ENCODE data around the gene KPNA4. TPM values are rescaled to one million over a fixed set of nuclear protein-coding genes. Genes with fewer than 3 reads are reported as not detected.

The KPNA4 gene
- total RNA-seq, 5 donors from 2014 or later (not counting 1 experiment from before 2014, with no cell fraction given), result 31.9 to 53.7 (median 43.4) TPM

DNA sequence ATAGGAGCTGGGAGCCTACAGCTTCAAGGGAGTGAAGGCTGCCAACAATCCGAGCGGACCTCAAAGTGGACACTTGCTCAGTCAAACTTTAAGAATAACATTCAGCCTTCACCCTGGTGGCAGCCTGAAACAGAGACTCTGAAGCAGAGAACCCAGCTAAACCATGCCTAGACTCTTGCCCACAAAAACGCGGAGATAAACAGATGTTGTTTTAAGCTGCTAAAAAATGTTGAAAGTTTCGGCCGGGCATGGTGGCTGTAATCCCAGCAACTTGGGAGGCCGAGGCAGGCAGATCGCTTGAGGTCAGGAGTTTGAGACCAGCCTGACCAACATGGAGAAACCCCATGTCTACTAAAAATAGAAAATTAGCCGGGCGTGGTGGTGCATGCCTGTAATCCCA, 86.0 kb downstream of the KPNA4 start:
- no peak overlapping the region for H3K4me3 Mint-ChIP-seq
- no peaks in the 10 kb centered on the region for H3K9me3 ChIP-seq
- no peak overlapping the region for H3K27ac ChIP-seq (ENCODE audit: low read length)
- H3K36me3 ChIP-seq (ENCODE audit: control insufficient read depth in 2 of 2, extremely low read depth in 1 of 2, insufficient read depth in 1 of 2, low read length in 1 of 2), result no peaks in the 10 kb centered on the region
- ChIA-PET CTCF (no interaction called here), POLR2A (no interaction called here)
- ATAC-seq (replicated peaks in 1 of 4) (no peak), DNase-seq (no peak)
- H3K9me3 Mint-ChIP-seq, result no peaks in the 10 kb centered on the region
- H3K27ac Mint-ChIP-seq, result no peak overlapping the region
- H3K4me1 ChIP-seq (ENCODE audit: control insufficient read depth in 1 of 2, extremely low read depth in 1 of 2, insufficient read depth in 2 of 2, low read length in 2 of 2), result no peaks in the 10 kb centered on the region
- H3K4me1 Mint-ChIP-seq, result no peaks in the 10 kb centered on the region
- H3K27me3 Mint-ChIP-seq, result peaks cover 5% of the 10 kb centered on the region in 2 donors
- 93% methylated on average over 3 of the region's 10 CpGs for WGBS (ENCODE audit: insufficient coverage)
- H3K27me3 ChIP-seq (replicated peaks in 1 of 2; ENCODE audit: control insufficient read depth in 2 of 2, extremely low read depth in 1 of 2, insufficient read depth in 2 of 2, low read length in 1 of 2), result peaks cover 0 to 23% of the 10 kb centered on the region in 2 experiments
- no peaks in the 10 kb centered on the region for H3K36me3 Mint-ChIP-seq
- H3K4me3 ChIP-seq (ENCODE audit: control insufficient read depth in 1 of 2, extremely low read depth in 1 of 2, low read length in 1 of 2), result no peak overlapping the region

DNA sequence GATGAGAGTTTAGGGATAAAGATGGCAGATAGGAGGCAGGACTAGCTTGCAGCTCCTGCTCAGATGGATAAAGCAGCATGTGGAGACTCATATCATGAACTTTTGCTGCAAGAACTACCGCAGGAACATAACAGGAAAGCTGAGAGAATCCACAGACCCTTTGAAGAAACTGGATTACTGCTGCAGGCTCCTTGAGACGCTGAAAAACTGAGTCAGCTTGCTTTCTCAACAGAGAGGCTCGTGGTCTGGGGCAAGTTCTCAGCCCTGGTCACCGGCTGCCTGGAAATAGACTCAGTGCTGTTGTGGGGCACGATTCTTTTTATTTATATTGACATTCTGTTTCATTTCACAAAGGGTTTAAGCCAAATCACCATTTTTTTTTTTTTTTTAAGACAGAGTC, 87.0 kb downstream of the KPNA4 start:
- Mint-ChIP-seq H3K4me3 (no peak overlapping the region), H3K4me1 (no peaks in the 10 kb centered on the region), H3K27ac (no peak overlapping the region), H3K36me3 (no peaks in the 10 kb centered on the region), H3K27me3 (peaks cover 5% of the 10 kb centered on the region in 2 donors), H3K9me3 (no peaks in the 10 kb centered on the region)
- peaks cover 0 to 20% of the 10 kb centered on the region in 2 experiments for H3K27me3 ChIP-seq (replicated peaks in 1 of 2; ENCODE audit: control insufficient read depth in 2 of 2, extremely low read depth in 1 of 2, insufficient read depth in 2 of 2, low read length in 1 of 2)
- ATAC-seq (replicated peaks in 1 of 4), result no peak
- H3K4me3 ChIP-seq (ENCODE audit: control insufficient read depth in 1 of 2, extremely low read depth in 1 of 2, low read length in 1 of 2), result no peak overlapping the region
- ChIA-PET CTCF (no interaction called here), POLR2A (interaction anchor here in 1 of 2 donors (0.6 kb wide), 1 partner anchor 42 kb away, joined by 4 read pairs; no protein-coding TSS in a partner anchor)
- no peak for DNase-seq
- no peaks in the 10 kb centered on the region for H3K36me3 ChIP-seq (ENCODE audit: control insufficient read depth in 2 of 2, extremely low read depth in 1 of 2, insufficient read depth in 1 of 2, low read length in 1 of 2)
- H3K9me3 ChIP-seq, result no peaks in the 10 kb centered on the region
- H3K27ac ChIP-seq (ENCODE audit: low read length), result no peak overlapping the region
- H3K4me1 ChIP-seq (ENCODE audit: control insufficient read depth in 1 of 2, extremely low read depth in 1 of 2, insufficient read depth in 2 of 2, low read length in 2 of 2), result no peaks in the 10 kb centered on the region
- WGBS (ENCODE audit: insufficient coverage), result 70% methylated on average over 4 of the region's 5 CpGs

DNA sequence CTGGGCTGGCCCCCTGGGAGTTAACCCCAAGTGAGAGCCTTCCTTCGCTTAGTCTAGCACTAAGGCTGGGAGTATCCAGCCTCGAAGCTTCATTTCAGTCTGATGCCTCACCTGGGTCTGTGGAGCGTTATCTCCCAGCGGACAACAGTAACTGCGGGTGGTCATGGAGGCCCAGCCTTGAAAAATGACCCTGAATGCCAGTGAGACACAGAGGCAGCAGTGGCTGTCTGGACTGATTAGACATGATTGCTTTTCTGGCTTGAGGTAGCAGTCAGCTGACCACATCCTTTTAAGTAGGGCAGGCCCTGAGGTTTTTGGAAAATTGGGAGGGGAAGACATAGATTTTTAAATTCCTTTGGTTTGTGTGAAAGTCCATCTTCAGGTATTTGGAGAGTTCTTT, 87.6 kb downstream of the KPNA4 start:
- 95% methylated on average over 5 of the region's 5 CpGs for WGBS (ENCODE audit: insufficient coverage)
- no peak for DNase-seq
- Mint-ChIP-seq H3K27ac (no peak overlapping the region), H3K4me3 (no peak overlapping the region), H3K27me3 (peaks cover 2 to 5% of the 10 kb centered on the region in 2 donors), H3K36me3 (no peaks in the 10 kb centered on the region), H3K4me1 (no peaks in the 10 kb centered on the region), H3K9me3 (no peaks in the 10 kb centered on the region)
- Histone ChIP-seq H3K36me3 (ENCODE audit: control insufficient read depth in 2 of 2, extremely low read depth in 1 of 2, insufficient read depth in 1 of 2, low read length in 1 of 2) (no peaks in the 10 kb centered on the region), H3K9me3 (no peaks in the 10 kb centered on the region), H3K4me3 (ENCODE audit: control insufficient read depth in 1 of 2, extremely low read depth in 1 of 2, low read length in 1 of 2) (no peak overlapping the region), H3K4me1 (ENCODE audit: control insufficient read depth in 1 of 2, extremely low read depth in 1 of 2, insufficient read depth in 2 of 2, low read length in 2 of 2) (no peaks in the 10 kb centered on the region), H3K27me3 (replicated peaks in 1 of 2; ENCODE audit: control insufficient read depth in 2 of 2, extremely low read depth in 1 of 2, insufficient read depth in 2 of 2, low read length in 1 of 2) (peaks cover 0 to 20% of the 10 kb centered on the region in 2 experiments), H3K27ac (ENCODE audit: low read length) (no peak overlapping the region)
- ATAC-seq (replicated peaks in 1 of 4), result no peak
- CTCF ChIA-PET, result no interaction called here
- POLR2A ChIA-PET, result no interaction called here

DNA sequence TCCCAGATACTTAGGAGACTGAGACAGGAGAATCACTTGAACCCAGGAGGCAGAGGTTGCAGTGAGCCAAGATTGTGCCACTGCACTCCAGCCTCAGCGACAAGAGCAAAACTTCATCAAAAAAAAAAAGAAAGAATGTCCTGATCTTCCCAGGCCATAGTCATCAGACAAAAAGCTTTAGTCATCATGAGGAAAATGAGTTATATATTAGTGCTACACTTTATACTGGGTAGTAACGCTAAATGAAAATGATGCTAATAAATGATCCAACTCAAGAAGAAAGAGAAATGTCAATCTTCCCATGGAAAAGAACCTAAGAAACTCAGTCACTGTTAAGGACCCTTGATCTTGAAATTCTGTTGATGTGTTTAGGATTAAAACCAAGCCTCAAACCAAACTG, 89.5 kb downstream of the KPNA4 start:
- H3K36me3 Mint-ChIP-seq, result no peaks in the 10 kb centered on the region
- no peaks in the 10 kb centered on the region for H3K4me1 Mint-ChIP-seq
- DNase-seq, result no peak
- no peak overlapping the region for H3K27ac Mint-ChIP-seq
- WGBS (ENCODE audit: insufficient coverage), result no CpG with 5 or more reads among the region's 2 CpGs
- POLR2A ChIA-PET, result no interaction called here
- Histone ChIP-seq H3K27ac (ENCODE audit: low read length) (no peak overlapping the region), H3K27me3 (replicated peaks in 1 of 2; ENCODE audit: control insufficient read depth in 2 of 2, extremely low read depth in 1 of 2, insufficient read depth in 2 of 2, low read length in 1 of 2) (peaks cover 0 to 18% of the 10 kb centered on the region in 2 experiments), H3K4me3 (ENCODE audit: control insufficient read depth in 1 of 2, extremely low read depth in 1 of 2, low read length in 1 of 2) (no peak overlapping the region), H3K9me3 (no peaks in the 10 kb centered on the region), H3K4me1 (ENCODE audit: control insufficient read depth in 1 of 2, extremely low read depth in 1 of 2, insufficient read depth in 2 of 2, low read length in 2 of 2) (no peaks in the 10 kb centered on the region), H3K36me3 (ENCODE audit: control insufficient read depth in 2 of 2, extremely low read depth in 1 of 2, insufficient read depth in 1 of 2, low read length in 1 of 2) (no peaks in the 10 kb centered on the region)
- ATAC-seq (replicated peaks in 1 of 4), result no peak
- CTCF ChIA-PET, result no interaction called here
- H3K27me3 Mint-ChIP-seq, result peaks cover 3 to 5% of the 10 kb centered on the region in 2 donors
- peaks cover 5 to 6% (median 5%) of the 10 kb centered on the region in 3 donors for H3K9me3 Mint-ChIP-seq
- no peak overlapping the region for H3K4me3 Mint-ChIP-seq

DNA sequence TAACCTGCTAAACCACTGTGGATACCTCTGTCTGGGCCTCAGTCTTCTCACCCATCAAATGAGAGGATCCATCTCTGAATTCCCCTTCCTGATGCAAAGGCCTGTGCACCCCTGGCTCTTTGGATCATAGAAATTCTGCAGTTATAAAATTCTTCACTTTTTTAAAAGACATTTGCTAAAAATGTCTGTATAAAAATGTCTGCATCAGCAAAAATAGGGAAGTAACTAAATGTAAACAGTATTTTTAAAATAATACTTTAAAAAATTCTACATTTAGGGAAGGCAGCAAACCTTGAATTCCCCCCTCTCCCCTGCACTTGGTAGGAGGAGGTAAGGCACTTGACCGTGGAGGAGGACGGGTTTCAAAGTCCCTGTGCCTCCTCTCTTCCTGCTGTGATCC, 90.2 kb downstream of the KPNA4 start:
- ATAC-seq (replicated peaks in 1 of 4), result no peak
- Histone ChIP-seq H3K27ac (ENCODE audit: low read length) (no peak overlapping the region), H3K27me3 (replicated peaks in 1 of 2; ENCODE audit: control insufficient read depth in 2 of 2, extremely low read depth in 1 of 2, insufficient read depth in 2 of 2, low read length in 1 of 2) (peaks cover 0 to 18% of the 10 kb centered on the region in 2 experiments), H3K36me3 (ENCODE audit: control insufficient read depth in 2 of 2, extremely low read depth in 1 of 2, insufficient read depth in 1 of 2, low read length in 1 of 2) (no peaks in the 10 kb centered on the region), H3K4me1 (ENCODE audit: control insufficient read depth in 1 of 2, extremely low read depth in 1 of 2, insufficient read depth in 2 of 2, low read length in 2 of 2) (no peaks in the 10 kb centered on the region), H3K9me3 (no peaks in the 10 kb centered on the region), H3K4me3 (ENCODE audit: control insufficient read depth in 1 of 2, extremely low read depth in 1 of 2, low read length in 1 of 2) (no peak overlapping the region)
- Mint-ChIP-seq H3K4me3 (no peak overlapping the region), H3K9me3 (peaks cover 5 to 10% (median 5%) of the 10 kb centered on the region in 3 donors), H3K27me3 (peaks cover 3 to 5% of the 10 kb centered on the region in 2 donors), H3K4me1 (no peaks in the 10 kb centered on the region), H3K36me3 (no peaks in the 10 kb centered on the region), H3K27ac (no peak overlapping the region)
- DNase-seq, result no peak
- POLR2A ChIA-PET, result interaction anchor here in 1 of 2 donors (0.5 kb wide), 1 partner anchor 54 kb away, joined by 3 read pairs; no protein-coding TSS in a partner anchor
- CTCF ChIA-PET, result no interaction called here
- WGBS (ENCODE audit: insufficient coverage), result no CpG with 5 or more reads among the region's 2 CpGs

DNA sequence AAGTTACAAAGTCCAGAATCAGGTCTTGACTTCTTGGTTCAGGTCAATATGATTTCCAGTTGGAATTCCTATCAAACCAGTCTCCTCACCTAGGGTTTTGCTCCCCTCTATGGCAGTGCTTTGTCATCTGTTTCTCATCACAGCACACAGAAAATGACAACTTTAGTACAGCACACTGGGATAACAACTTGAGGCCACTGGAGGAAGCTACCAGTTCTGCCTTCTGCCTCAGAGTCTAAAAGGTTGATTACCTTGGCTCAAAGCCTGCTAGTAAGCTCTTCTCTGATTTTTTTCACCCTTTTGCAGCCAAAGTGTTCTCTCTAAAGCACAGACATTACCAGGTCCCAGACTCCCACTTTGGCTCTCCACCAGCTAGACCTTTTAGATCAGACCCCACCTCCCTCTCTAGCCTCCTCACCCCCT, 90.9 kb downstream of the KPNA4 start:
- CTCF ChIA-PET, result interaction anchor here in 1 of 2 donors (0.5 kb wide), 1 partner anchor 13 kb away, joined by 3 read pairs; no protein-coding TSS in a partner anchor
- H3K9me3 Mint-ChIP-seq, result peaks cover 10 to 16% (median 11%) of the 10 kb centered on the region in 3 donors
- no peak overlapping the region for H3K27ac Mint-ChIP-seq
- no peaks in the 10 kb centered on the region for H3K9me3 ChIP-seq
- no peak overlapping the region for H3K27ac ChIP-seq (ENCODE audit: low read length)
- DNase-seq (no peak), ATAC-seq (replicated peaks in 1 of 4) (no peak)
- no peaks in the 10 kb centered on the region for H3K36me3 Mint-ChIP-seq
- POLR2A ChIA-PET, result interaction anchor here in 1 of 2 donors (0.5 kb wide), 1 partner anchor 53 kb away, joined by 3 read pairs; no protein-coding TSS in a partner anchor
- no peak overlapping the region for H3K4me3 Mint-ChIP-seq
- no peaks in the 10 kb centered on the region for H3K4me1 Mint-ChIP-seq
- H3K36me3 ChIP-seq (ENCODE audit: control insufficient read depth in 2 of 2, extremely low read depth in 1 of 2, insufficient read depth in 1 of 2, low read length in 1 of 2), result no peaks in the 10 kb centered on the region
- H3K27me3 ChIP-seq (replicated peaks in 1 of 2; ENCODE audit: control insufficient read depth in 2 of 2, extremely low read depth in 1 of 2, insufficient read depth in 2 of 2, low read length in 1 of 2), result peaks cover 0 to 19% of the 10 kb centered on the region in 2 experiments
- H3K4me1 ChIP-seq (ENCODE audit: control insufficient read depth in 1 of 2, extremely low read depth in 1 of 2, insufficient read depth in 2 of 2, low read length in 2 of 2), result no peaks in the 10 kb centered on the region
- no peak overlapping the region for H3K4me3 ChIP-seq (ENCODE audit: control insufficient read depth in 1 of 2, extremely low read depth in 1 of 2, low read length in 1 of 2)
- peaks cover 5 to 7% of the 10 kb centered on the region in 2 donors for H3K27me3 Mint-ChIP-seq

DNA sequence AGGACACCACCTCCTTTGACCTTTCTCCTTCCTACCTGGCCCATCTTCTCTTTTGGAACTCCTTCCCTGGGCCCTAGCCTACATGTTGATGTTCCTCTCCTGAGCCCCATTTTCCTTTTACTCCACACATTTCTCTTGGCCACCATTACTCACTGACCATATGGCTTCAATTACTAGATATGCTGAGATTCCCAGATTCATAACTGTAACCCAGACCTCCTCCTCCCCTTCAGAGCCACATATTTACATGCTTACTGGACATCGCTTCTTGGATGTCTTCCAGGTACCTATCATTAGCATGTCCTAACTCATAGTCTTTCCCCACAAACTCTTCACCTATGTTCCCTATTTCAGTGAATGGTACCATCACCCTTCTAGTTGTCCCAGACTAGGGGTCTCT, 91.4 kb downstream of the KPNA4 start:
- Mint-ChIP-seq H3K9me3 (peaks cover 10 to 16% (median 12%) of the 10 kb centered on the region in 3 donors), H3K27ac (no peak overlapping the region), H3K4me1 (no peaks in the 10 kb centered on the region), H3K27me3 (peaks cover 5 to 8% of the 10 kb centered on the region in 2 donors), H3K4me3 (no peak overlapping the region), H3K36me3 (no peaks in the 10 kb centered on the region)
- no peaks in the 10 kb centered on the region for H3K36me3 ChIP-seq (ENCODE audit: control insufficient read depth in 2 of 2, extremely low read depth in 1 of 2, insufficient read depth in 1 of 2, low read length in 1 of 2)
- H3K4me3 ChIP-seq (ENCODE audit: control insufficient read depth in 1 of 2, extremely low read depth in 1 of 2, low read length in 1 of 2), result no peak overlapping the region
- POLR2A ChIA-PET, result no interaction called here
- WGBS (ENCODE audit: insufficient coverage), result 91% methylated on average over 1 of the region's 1 CpG
- H3K27ac ChIP-seq (ENCODE audit: low read length), result no peak overlapping the region
- H3K4me1 ChIP-seq (ENCODE audit: control insufficient read depth in 1 of 2, extremely low read depth in 1 of 2, insufficient read depth in 2 of 2, low read length in 2 of 2), result no peaks in the 10 kb centered on the region
- no peaks in the 10 kb centered on the region for H3K9me3 ChIP-seq
- ATAC-seq (replicated peaks in 1 of 4), result no peak
- DNase-seq, result no peak
- H3K27me3 ChIP-seq (replicated peaks in 1 of 2; ENCODE audit: control insufficient read depth in 2 of 2, extremely low read depth in 1 of 2, insufficient read depth in 2 of 2, low read length in 1 of 2), result peaks cover 0 to 17% of the 10 kb centered on the region in 2 experiments
- CTCF ChIA-PET, result interaction anchor here in 1 of 2 donors (0.5 kb wide), 1 partner anchor 13 kb away, joined by 3 read pairs; no protein-coding TSS in a partner anchor

Measured in T-cell (primary cell).